ENCODE data around the gene SLC9A4.

DNA sequence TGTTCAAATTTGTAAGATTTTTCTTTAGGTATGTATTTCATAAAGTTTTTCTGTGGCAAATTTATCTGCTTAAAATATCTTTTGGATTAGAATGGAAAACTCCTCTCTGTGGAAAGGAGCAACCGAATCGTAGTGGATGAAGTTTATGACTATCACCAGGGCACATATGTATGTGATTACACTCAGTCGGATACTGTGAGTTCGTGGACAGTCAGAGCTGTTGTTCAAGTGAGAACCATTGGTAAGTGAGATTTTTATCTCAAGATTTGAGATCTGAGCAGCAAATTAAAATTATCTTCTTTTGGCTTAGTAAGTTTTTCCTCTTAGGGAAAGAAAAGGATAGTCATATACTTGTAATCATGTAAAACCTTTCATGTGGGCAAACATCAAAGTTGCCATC is 35.9 kb upstream of the SLC9A4 start:
- TF ChIP-seq, protein P1, sequence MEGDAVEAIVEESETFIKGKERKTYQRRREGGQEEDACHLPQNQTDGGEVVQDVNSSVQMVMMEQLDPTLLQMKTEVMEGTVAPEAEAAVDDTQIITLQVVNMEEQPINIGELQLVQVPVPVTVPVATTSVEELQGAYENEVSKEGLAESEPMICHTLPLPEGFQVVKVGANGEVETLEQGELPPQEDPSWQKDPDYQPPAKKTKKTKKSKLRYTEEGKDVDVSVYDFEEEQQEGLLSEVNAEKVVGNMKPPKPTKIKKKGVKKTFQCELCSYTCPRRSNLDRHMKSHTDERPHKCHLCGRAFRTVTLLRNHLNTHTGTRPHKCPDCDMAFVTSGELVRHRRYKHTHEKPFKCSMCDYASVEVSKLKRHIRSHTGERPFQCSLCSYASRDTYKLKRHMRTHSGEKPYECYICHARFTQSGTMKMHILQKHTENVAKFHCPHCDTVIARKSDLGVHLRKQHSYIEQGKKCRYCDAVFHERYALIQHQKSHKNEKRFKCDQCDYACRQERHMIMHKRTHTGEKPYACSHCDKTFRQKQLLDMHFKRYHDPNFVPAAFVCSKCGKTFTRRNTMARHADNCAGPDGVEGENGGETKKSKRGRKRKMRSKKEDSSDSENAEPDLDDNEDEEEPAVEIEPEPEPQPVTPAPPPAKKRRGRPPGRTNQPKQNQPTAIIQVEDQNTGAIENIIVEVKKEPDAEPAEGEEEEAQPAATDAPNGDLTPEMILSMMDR (IDR thresholded peaks at IDR 0.05; ENCODE audit: insufficient read depth, low read length, poor library complexity, severe bottlenecking), result no peak
- TF ChIP-seq EZH2phosphoT487 (conservative IDR thresholded peaks at IDR 0.05; ENCODE audit: low read length), result no peak

Measured in SU-DHL-6 (cell line).